Upper lobe of left lung (tissue), 6 donors: ENCODE results near the gene PPP1R12B. TPM values are rescaled to one million over a fixed set of nuclear protein-coding genes. Genes with fewer than 3 reads are reported as not detected.
A peak's percentile ranks its signal among the peaks of the same experiment; 100 is the strongest.

Experiments used
- ATAC-seq, 2 donors: fragments of 200-7000 bp; cut with Tn5 transposase; one replicate each; pipeline ENCODE4 v1.9.1; 2022; ENCODE audit warnings: mild to moderate bottlenecking in 2 of 2, moderate library complexity in 2 of 2; ENCODE audit not compliant: low FRiP score in 2 of 2
- DNase-seq, 2 donors: peaks; one replicate each; pipeline ENCODE4 v3.0.0-alpha.2; 2019 to 2020
- H3K27ac ChIP-seq, 4 donors: fragments of 200-600 bp; sonication (generic); one replicate each; pipeline ENCODE4 v1.5.1; 2016 to 2019
- H3K27me3 ChIP-seq, 4 donors: fragments of 200-600 bp; sonication (generic); one replicate each; pipeline ENCODE4 v1.5.1; 2017 to 2019
- H3K36me3 ChIP-seq, 4 donors: fragments of 200-600 bp; sonication (generic); one replicate each; pipeline ENCODE4 v1.5.1; 2016 to 2019
- H3K4me1 ChIP-seq, 4 donors: fragments of 200-600 bp; sonication (generic); one replicate each; pipeline ENCODE4 v1.5.1; 2018 to 2019
- H3K4me3 ChIP-seq, 4 donors: fragments of 200-600 bp; sonication (generic); one replicate each; pipeline ENCODE4 v1.5.1; 2017 to 2019; ENCODE audit warnings: mild to moderate bottlenecking in 2 of 4, moderate library complexity in 1 of 4
- H3K9me3 ChIP-seq, 4 donors: fragments of 200-600 bp; sonication (generic); one replicate each; pipeline ENCODE4 v1.5.1; 2018 to 2019
- EP300 ChIP-seq, 4 donors: sonication (generic); formaldehyde crosslinking; IDR thresholded peaks; one replicate each; pipeline ENCODE4 v1.5.1; 2017; ENCODE audit warnings: antibody characterized with exemption in 4 of 4, control low read depth in 2 of 4
- POLR2A ChIP-seq, 4 donors: fragments of 450-650 bp; IDR thresholded peaks; one replicate each; pipeline ENCODE4 v1.5.1; 2016 to 2017; ENCODE audit warnings: antibody characterized with exemption in 4 of 4, mild to moderate bottlenecking in 2 of 4
- POLR2AphosphoS5 ChIP-seq, 2 donors: sonication (generic); formaldehyde crosslinking; IDR thresholded peaks; one replicate each; pipeline ENCODE4 v1.5.1; 2017; ENCODE audit warnings: antibody characterized with exemption in 2 of 2
- WGBS, 2 donors: methylation state at CpG; one replicate each; pipeline ENCODE4 v1.1.5; 2017 to 2018; 5-methylcytosine and 5-hydroxymethylcytosine counted together
- total RNA-seq, 6 donors: library from RNA; depleted of rRNA in 4 of 6; stranded (reverse); fragments of >200 nt in 4 of 6; gene quantifications; one replicate each; pipeline versions ENCODE4 v1.1.0 to v1.2.1, GENCODE V29; 2016 to 2021
- TF ChIP-seq, protein P1 (sequence below), 6 experiments: fragments of 450-650 bp in 4 of 6; fragments of 200-600 bp in 2 of 6; sonication (generic) in 2 of 6; IDR thresholded peaks; one replicate each; pipeline ENCODE4 v1.5.1; 2016 to 2019; ENCODE audit warnings: antibody characterized with exemption in 6 of 6
- donor health status: DM: no; HTN: no; CAD: no; lungs with moderate emphysema.
- donor health status: DM: no; HTN: yes; CAD: no; lungs with severe emphysema.

The PPP1R12B gene, protein sequence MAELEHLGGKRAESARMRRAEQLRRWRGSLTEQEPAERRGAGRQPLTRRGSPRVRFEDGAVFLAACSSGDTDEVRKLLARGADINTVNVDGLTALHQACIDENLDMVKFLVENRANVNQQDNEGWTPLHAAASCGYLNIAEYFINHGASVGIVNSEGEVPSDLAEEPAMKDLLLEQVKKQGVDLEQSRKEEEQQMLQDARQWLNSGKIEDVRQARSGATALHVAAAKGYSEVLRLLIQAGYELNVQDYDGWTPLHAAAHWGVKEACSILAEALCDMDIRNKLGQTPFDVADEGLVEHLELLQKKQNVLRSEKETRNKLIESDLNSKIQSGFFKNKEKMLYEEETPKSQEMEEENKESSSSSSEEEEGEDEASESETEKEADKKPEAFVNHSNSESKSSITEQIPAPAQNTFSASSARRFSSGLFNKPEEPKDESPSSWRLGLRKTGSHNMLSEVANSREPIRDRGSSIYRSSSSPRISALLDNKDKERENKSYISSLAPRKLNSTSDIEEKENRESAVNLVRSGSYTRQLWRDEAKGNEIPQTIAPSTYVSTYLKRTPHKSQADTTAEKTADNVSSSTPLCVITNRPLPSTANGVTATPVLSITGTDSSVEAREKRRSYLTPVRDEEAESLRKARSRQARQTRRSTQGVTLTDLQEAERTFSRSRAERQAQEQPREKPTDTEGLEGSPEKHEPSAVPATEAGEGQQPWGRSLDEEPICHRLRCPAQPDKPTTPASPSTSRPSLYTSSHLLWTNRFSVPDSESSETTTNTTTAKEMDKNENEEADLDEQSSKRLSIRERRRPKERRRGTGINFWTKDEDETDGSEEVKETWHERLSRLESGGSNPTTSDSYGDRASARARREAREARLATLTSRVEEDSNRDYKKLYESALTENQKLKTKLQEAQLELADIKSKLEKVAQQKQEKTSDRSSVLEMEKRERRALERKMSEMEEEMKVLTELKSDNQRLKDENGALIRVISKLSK
- total RNA-seq: 100 to 1,000 TPM in 1 of 6 donors, 10 to 100 TPM in 5; 27.6 to 120 (median 40.5) TPM

DNA sequence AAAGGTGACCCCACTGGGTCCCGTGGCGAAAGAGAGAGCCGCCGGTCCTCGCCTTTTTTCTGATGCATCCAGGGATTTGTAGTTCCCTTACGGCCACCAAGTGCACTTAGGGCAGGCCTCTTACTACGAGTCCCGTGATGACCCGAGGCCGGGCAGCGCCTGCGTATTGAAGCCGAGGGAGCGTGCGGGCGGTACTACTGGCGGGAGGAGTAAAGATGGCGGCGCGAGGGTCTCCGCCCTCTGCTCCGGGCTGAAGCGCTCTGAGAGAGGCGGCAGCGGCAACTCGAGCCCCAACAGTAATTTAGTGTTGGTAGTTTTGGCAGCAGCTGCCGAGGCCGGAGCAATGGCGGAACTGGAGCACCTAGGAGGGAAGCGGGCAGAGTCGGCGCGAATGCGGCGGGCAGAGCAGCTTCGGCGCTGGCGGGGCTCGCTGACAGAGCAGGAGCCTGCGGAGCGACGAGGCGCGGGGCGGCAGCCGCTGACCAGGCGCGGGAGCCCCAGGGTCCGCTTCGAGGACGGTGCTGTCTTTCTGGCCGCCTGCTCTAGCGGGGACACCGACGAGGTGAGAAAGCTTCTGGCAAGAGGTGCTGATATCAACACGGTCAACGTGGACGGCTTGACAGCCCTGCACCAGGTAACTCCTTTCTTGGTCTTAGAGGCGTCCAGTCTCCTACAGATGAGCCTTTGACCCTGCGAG is at the start of gene PPP1R12B:
TSS of gene PPP1R12B (plus strand) at position 191 of the 697 bp plus-strand sequence. CDS start at position 344, 153 bp downstream.
- H3K9me3 ChIP-seq: no peaks in the 10 kb centered on the region
- ATAC-seq: peak; percentile 99
- H3K36me3 ChIP-seq: no peaks in the 10 kb centered on the region
- peak; percentile 77 to 80 for TF ChIP-seq POLR2AphosphoS5 (IDR thresholded peaks at IDR 0.05)
- peak in 2 of 4 donors; percentile 67 to 77 for TF ChIP-seq POLR2A (IDR thresholded peaks at IDR 0.05)
- peak in 1 of 4 donors; percentile 3 for TF ChIP-seq EP300 (IDR thresholded peaks at IDR 0.05)
- TF ChIP-seq, protein P1, sequence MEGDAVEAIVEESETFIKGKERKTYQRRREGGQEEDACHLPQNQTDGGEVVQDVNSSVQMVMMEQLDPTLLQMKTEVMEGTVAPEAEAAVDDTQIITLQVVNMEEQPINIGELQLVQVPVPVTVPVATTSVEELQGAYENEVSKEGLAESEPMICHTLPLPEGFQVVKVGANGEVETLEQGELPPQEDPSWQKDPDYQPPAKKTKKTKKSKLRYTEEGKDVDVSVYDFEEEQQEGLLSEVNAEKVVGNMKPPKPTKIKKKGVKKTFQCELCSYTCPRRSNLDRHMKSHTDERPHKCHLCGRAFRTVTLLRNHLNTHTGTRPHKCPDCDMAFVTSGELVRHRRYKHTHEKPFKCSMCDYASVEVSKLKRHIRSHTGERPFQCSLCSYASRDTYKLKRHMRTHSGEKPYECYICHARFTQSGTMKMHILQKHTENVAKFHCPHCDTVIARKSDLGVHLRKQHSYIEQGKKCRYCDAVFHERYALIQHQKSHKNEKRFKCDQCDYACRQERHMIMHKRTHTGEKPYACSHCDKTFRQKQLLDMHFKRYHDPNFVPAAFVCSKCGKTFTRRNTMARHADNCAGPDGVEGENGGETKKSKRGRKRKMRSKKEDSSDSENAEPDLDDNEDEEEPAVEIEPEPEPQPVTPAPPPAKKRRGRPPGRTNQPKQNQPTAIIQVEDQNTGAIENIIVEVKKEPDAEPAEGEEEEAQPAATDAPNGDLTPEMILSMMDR (IDR thresholded peaks at IDR 0.05): peak in 2 of 6 experiments; percentile 5 to 21
- H3K27ac ChIP-seq: peak within 1 kb of the TSS; percentile 86 to 96 (median 92)
- H3K4me3 ChIP-seq: peak within 1 kb of the TSS; percentile 87 to 99 (median 98)
- WGBS, 2 donors: 0% methylated on average over 7 to 57 of the region's 60 CpGs
- peaks cover 7 to 16% (median 15%) of the 10 kb centered on the region in 4 donors for H3K4me1 ChIP-seq
- DNase-seq: peak; percentile 97 to 99
- no peaks in the 10 kb centered on the region for H3K27me3 ChIP-seq

DNA sequence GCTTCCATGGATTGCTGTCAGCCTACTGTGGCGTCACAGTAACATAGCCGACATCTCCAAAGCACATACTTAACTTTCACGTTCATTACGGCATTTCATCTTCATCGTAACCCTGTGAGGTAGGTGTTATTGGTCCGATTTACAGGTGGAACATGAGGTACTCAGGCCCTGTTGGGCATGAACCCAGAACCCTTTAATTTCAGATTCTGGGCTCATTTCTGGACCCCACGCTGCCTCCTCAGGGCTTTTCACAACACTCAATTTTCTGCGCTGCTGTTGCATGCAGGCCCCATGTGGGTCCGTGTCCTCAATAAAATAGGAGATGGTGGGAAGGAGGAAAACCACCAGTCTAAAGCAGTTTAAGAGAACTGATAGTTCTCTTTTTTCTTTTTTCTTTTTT is 46.3 kb upstream of the PPP1R12B start:
- ATAC-seq: no peak
- no peak overlapping the region for H3K4me3 ChIP-seq

DNA sequence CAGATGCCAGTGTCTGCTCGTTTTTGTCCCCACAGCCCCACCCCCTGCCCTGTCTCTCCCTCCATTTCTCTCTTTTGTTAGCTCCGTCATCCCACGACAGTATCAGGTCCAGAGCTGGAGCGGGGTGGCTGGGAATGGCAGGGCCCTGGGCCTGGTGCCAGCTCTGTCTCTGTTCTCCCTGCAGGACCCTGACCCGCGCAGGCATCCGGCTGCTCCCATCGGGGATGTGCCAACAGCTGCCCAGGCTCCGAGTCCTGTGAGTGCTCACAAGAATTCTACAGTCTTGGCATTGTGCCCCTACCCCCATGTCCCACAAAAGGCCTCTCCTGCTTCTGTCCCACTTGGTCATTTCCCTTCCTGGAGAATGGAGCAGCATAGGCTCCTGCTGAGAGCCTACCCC is 44.1 kb upstream of the PPP1R12B start:
- H3K27ac ChIP-seq: no peak overlapping the region
- no peaks in the 10 kb centered on the region for H3K36me3 ChIP-seq
- no peaks in the 10 kb centered on the region for H3K27me3 ChIP-seq
- 64 to 71% methylated on average over 9 of the region's 9 CpGs for WGBS, 2 donors
- H3K4me1 ChIP-seq: no peaks in the 10 kb centered on the region
- peak in 1 of 2 donors; percentile 60 for DNase-seq
- TF ChIP-seq POLR2AphosphoS5 (IDR thresholded peaks at IDR 0.05) (no peak), EP300 (IDR thresholded peaks at IDR 0.05) (no peak), POLR2A (IDR thresholded peaks at IDR 0.05) (no peak)
- TF ChIP-seq, protein P1 (IDR thresholded peaks at IDR 0.05): no peak
- H3K9me3 ChIP-seq: no peaks in the 10 kb centered on the region
- ATAC-seq: no peak
- H3K4me3 ChIP-seq: no peak overlapping the region

More for the DNA sequence above, 46.3 kb upstream of the PPP1R12B start:
- no peak for TF ChIP-seq POLR2A (IDR thresholded peaks at IDR 0.05)
- TF ChIP-seq EP300 (IDR thresholded peaks at IDR 0.05): no peak
- no peak for TF ChIP-seq POLR2AphosphoS5 (IDR thresholded peaks at IDR 0.05)
- Histone ChIP-seq H3K36me3 (no peaks in the 10 kb centered on the region), H3K27ac (no peak overlapping the region), H3K4me1 (no peaks in the 10 kb centered on the region), H3K9me3 (no peaks in the 10 kb centered on the region), H3K27me3 (no peaks in the 10 kb centered on the region)
- 91 to 94% methylated on average over 9 of the region's 9 CpGs for WGBS, 2 donors
- no peak for DNase-seq

DNA sequence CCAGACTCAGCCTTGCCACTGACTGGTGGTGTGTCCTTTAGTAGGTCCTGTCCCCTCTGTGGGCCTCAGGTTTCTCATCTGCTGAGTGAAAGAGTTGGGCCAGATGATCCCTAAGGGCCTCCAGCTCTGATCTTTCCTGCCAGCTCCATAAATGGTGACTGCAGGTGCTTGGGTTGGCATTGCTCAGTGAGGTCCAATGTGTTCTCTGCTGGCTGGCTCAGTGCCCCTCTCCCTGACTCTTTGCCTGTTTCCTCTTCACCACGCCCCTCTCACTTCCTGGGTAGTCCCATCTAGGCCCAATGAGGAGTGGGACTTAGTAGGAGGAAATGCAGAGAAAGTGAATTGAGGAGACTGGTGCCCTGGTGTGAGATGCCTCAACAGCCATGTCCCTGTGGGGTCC is 43.3 kb upstream of the PPP1R12B start:
- Histone ChIP-seq H3K4me3 (no peak overlapping the region), H3K4me1 (no peaks in the 10 kb centered on the region), H3K9me3 (no peaks in the 10 kb centered on the region), H3K27me3 (no peaks in the 10 kb centered on the region), H3K36me3 (no peaks in the 10 kb centered on the region), H3K27ac (no peak overlapping the region)
- TF ChIP-seq POLR2AphosphoS5 (IDR thresholded peaks at IDR 0.05) (no peak), EP300 (IDR thresholded peaks at IDR 0.05) (no peak), POLR2A (IDR thresholded peaks at IDR 0.05) (no peak)
- TF ChIP-seq, protein P1 (IDR thresholded peaks at IDR 0.05): no peak
- WGBS, 2 donors: 57 to 59% methylated on average over 1 of the region's 1 CpG
- DNase-seq: no peak
- no peak for ATAC-seq
